Activated B cell treated with CpG ODN at 0.5 μM for 24 hours (primary cell): ENCODE data around the gene PIEZO1. TPM values are rescaled to one million over a fixed set of nuclear protein-coding genes. Genes with fewer than 3 reads are reported as not detected.
"Not testable (repeated sequence)": the region's sequence is repeated elsewhere in the genome, so short reads cannot be mapped to it uniquely, and the experiment has no call there.

ENCODE experiments used
- ATAC-seq: fragments of 200-7000 bp; cut with Tn5 transposase; one replicate; pipeline ENCODE4 v1.10.0; 2021; ENCODE audit warnings: low read depth, mild to moderate bottlenecking, moderate library complexity
- CTCF ChIA-PET: fragments of 350-600 bp; sonication (Branson Sonifier 250); formaldehyde crosslinking; loops from one replicate; lab custom pipeline; 2021; ENCODE audit warnings: antibody characterized with exemption; lab: Charles Lee
- POLR2A ChIA-PET: fragments of 350-600 bp; sonication (Branson Sonifier 250); formaldehyde crosslinking; loops from one replicate; lab custom pipeline; 2021; ENCODE audit warnings: antibody characterized with exemption; lab: Charles Lee
- DNase-seq: peaks from one replicate; pipeline ENCODE4 v3.0.0; 2022
- H3K27ac Mint-ChIP-seq: one replicate; pipeline ENCODE4 v1.8.0; 2020; ENCODE audit warnings: mixed read lengths
- H3K27me3 Mint-ChIP-seq: one replicate; pipeline ENCODE4 v1.8.0; 2021; ENCODE audit warnings: mixed read lengths
- H3K36me3 Mint-ChIP-seq: one replicate; pipeline ENCODE4 v1.8.0; 2021; ENCODE audit warnings: low read depth, mixed read lengths
- H3K4me1 Mint-ChIP-seq: one replicate; pipeline ENCODE4 v1.8.0; 2021; ENCODE audit warnings: mixed read lengths
- H3K4me3 Mint-ChIP-seq: one replicate; pipeline ENCODE4 v1.8.0; 2020; ENCODE audit warnings: mild to moderate bottlenecking, mixed read lengths
- H3K9me3 Mint-ChIP-seq: one replicate; pipeline ENCODE4 v1.8.0; 2020; ENCODE audit warnings: mixed read lengths
- intact Hi-C: fragments of 100-400 bp; cut with micrococcal nuclease; formaldehyde crosslinking; loops from one replicate; pipeline ENCODE4 v1.15.1; 2024
- total RNA-seq: library from RNA; stranded (reverse); gene quantifications from 2 replicates; pipeline ENCODE4 v1.2.3, GENCODE V29; 2022
- TF ChIP-seq, protein P1 (sequence below): fragments of 200-600 bp; IDR thresholded peaks from one replicate; pipeline ENCODE4 v1.8.0; 2022; ENCODE audit warnings: antibody characterized with exemption, mild to moderate bottlenecking

The PIEZO1 gene
- total RNA-seq, 1 donor from 2014 or later: 85.9 TPM

DNA sequence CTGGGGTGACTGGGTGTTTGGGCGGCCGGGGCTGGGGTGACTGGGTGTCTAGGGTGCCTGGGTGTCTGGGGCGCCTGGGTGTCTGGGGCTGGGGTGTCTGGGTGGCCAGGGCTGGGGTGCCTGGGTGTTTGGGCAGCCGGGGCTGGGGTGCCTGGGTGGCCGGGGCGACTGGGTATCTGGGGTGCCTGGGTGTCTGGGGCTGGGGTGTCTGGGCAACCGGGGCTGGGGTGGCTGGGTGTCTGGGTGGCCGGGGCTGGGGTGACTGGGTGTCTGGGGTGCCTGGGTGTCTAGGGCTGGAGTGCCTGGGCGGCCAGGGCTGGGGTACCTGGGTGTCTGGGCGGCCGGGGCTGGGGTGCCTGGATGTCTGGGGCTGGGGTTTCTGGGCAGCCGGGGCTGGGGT is 40.1 kb upstream of the PIEZO1 start:
- CTCF ChIA-PET: no interaction called here
- H3K4me3 Mint-ChIP-seq: no peak overlapping the region
- no peaks in the 10 kb centered on the region for H3K4me1 Mint-ChIP-seq
- peaks cover 21% of the 10 kb centered on the region for H3K36me3 Mint-ChIP-seq
- H3K27ac Mint-ChIP-seq: no peak overlapping the region
- DNase-seq (no peak), ATAC-seq (no peak)
- TF ChIP-seq, protein P1, sequence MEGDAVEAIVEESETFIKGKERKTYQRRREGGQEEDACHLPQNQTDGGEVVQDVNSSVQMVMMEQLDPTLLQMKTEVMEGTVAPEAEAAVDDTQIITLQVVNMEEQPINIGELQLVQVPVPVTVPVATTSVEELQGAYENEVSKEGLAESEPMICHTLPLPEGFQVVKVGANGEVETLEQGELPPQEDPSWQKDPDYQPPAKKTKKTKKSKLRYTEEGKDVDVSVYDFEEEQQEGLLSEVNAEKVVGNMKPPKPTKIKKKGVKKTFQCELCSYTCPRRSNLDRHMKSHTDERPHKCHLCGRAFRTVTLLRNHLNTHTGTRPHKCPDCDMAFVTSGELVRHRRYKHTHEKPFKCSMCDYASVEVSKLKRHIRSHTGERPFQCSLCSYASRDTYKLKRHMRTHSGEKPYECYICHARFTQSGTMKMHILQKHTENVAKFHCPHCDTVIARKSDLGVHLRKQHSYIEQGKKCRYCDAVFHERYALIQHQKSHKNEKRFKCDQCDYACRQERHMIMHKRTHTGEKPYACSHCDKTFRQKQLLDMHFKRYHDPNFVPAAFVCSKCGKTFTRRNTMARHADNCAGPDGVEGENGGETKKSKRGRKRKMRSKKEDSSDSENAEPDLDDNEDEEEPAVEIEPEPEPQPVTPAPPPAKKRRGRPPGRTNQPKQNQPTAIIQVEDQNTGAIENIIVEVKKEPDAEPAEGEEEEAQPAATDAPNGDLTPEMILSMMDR: no peak
- intact Hi-C loops: no loop called here
- H3K27me3 Mint-ChIP-seq: no peaks in the 10 kb centered on the region
- no peaks in the 10 kb centered on the region for H3K9me3 Mint-ChIP-seq
- POLR2A ChIA-PET: no interaction called here

DNA sequence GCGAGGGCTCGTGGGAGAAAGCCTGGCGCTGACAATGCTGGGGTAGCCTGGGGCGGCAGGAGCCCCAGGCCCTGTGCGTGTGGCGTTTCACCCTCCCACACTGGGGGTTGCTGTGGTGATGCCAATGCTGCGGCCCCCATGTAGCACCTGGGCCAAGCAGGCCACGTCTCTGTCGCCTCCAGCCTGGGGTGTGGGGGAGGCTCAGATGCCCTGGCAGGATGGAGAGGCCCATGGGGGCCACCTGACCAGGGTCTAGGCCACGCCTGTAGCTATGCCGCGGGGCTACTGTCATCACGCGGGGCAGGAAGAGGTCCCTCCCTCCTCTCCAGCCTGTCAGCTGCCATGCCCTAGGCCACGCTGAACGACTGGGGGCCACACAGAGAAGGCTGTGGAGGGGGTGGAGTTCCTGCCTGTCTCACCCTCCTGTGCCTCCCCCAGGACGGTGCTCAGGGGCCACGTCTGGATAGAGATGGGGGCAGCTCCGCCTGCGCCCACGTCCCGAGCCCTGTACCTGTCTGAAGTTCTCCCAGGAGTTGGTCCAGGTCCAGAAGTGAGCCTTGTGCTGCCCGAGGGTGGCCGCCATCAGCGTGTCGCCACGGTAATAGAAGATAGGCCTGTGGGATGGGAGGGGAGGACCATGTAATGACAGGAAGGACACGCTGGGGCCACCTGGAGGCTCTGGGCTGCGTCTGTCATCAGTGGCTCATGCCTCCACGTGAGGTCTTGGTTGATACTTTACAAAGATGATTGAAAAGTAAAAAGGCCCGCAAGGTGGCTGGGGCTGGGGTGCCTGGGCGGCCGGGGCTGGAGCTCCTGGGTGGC is 39.4 kb upstream of the PIEZO1 start:
- intact Hi-C loops: no loop called here

DNA sequence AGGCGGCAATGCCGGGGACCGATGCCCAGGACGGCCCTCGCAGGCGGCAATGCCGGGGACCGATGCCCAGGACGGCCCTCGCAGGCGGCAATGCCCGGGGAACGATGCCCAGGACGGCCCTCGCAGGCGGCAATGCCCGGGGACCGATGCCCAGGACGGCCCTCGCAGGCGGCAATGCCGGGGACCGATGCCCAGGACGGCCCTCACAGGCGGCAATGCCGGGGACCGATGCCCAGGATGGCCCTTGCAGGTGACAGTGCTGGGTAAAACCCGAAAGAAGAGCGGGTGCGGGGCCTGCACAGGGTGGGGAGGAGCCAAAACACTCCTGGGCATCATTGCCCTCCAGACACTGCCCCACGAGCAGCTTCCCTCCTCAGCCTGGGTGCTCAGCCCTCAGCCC is 38.6 kb upstream of the PIEZO1 start:
- H3K27me3 Mint-ChIP-seq, ATAC-seq, H3K27ac Mint-ChIP-seq, H3K4me3 Mint-ChIP-seq, H3K9me3 Mint-ChIP-seq, POLR2A ChIA-PET, intact Hi-C loops, DNase-seq, H3K4me1 Mint-ChIP-seq, CTCF ChIA-PET: not testable (repeated sequence)
- H3K36me3 Mint-ChIP-seq: peaks cover 16% of the 10 kb centered on the region

More for the DNA sequence above, 39.4 kb upstream of the PIEZO1 start:
- no peak overlapping the region for H3K4me3 Mint-ChIP-seq
- DNase-seq: no peak
- peaks cover 18% of the 10 kb centered on the region for H3K36me3 Mint-ChIP-seq
- ATAC-seq: no peak
- no peaks in the 10 kb centered on the region for H3K4me1 Mint-ChIP-seq
- no peaks in the 10 kb centered on the region for H3K9me3 Mint-ChIP-seq
- POLR2A ChIA-PET: no interaction called here
- no peak overlapping the region for H3K27ac Mint-ChIP-seq
- CTCF ChIA-PET: no interaction called here
- TF ChIP-seq, protein P1: no peak
- H3K27me3 Mint-ChIP-seq: no peaks in the 10 kb centered on the region

DNA sequence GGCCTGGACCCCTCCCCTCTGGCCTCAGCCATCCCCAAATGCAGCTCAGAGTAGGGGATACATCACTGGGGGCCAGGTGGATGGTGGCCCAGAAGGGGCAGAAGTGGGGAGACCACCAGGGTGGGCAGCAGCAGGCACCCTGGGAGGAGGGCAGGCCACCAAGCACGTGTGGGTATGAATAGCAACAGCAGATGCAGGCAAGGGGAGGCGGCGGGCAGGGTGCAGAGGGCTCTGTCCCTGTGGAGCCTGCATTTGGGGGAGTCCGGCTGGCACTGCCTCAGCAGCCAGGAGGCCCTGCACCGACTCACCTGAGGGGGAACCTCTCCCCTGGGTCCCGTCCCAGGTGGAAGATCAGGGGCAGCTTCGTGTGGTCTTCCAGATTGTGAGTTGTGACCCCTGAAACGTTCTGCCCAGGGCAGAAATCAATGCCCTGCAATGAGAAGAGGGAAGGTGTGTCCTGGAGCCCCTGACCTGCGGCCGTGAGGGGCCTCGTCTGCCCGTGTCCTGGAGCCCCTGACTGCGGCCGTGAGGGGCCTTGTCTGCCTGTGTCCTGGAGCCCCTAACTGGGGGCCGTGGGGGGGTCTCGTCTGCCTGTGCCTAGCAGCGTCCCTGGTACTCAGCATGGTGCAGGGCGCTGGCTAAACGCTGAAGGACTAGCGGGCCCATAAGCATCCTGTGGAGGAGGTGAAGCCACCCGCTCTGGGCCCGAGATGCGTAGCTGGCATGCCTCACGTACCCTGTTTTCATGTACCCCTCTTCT is 37.4 kb upstream of the PIEZO1 start:
- TF ChIP-seq, protein P1: no peak
- no peaks in the 10 kb centered on the region for H3K27me3 Mint-ChIP-seq
- POLR2A ChIA-PET: no interaction called here
- intact Hi-C loops: no loop called here
- no peak overlapping the region for H3K27ac Mint-ChIP-seq
- H3K4me3 Mint-ChIP-seq: no peak overlapping the region
- DNase-seq (no peak), ATAC-seq (no peak)
- H3K36me3 Mint-ChIP-seq: peaks cover 13% of the 10 kb centered on the region
- no peaks in the 10 kb centered on the region for H3K4me1 Mint-ChIP-seq
- CTCF ChIA-PET: no interaction called here
- no peaks in the 10 kb centered on the region for H3K9me3 Mint-ChIP-seq

DNA sequence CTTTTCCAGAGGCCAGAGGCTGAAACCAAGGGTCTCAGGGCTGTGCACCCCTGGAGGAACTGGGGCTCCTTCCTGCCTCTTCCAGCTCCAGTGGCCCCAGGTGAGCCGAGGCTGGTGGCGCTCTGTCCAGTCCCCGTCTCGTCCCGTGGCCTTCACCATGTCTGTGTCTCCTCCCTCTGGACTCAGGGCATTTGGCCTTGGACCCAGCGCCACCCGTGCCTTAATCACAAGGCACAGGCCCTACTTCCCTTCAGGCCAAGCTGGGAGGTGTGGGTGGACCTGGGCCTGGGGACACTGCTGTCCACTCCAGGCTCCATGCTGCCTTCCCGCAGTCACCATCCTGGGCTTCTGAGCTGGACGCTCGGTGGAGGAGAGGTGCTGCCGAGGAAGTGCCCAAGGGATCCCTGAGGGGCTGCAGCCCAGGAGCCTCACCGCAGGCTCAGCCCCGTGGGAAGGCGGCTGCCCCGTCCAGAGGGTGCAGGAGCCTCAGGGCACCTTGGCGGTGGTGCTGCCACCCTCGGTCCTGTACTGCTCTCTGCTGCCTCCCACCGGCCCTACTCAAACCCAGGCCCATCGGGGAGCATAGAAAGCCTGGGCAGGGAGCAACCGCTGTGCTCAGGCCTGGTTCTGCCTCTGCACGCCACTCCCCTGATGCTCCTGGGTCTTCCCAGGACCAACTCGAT is 36.3 kb upstream of the PIEZO1 start:
- H3K27me3 Mint-ChIP-seq: no peaks in the 10 kb centered on the region
- CTCF ChIA-PET: no interaction called here
- no peak overlapping the region for H3K27ac Mint-ChIP-seq
- peaks cover 11% of the 10 kb centered on the region for H3K36me3 Mint-ChIP-seq
- TF ChIP-seq, protein P1: no peak
- H3K4me1 Mint-ChIP-seq: no peaks in the 10 kb centered on the region
- no peaks in the 10 kb centered on the region for H3K9me3 Mint-ChIP-seq
- no peak for ATAC-seq
- intact Hi-C loops: no loop called here
- H3K4me3 Mint-ChIP-seq: no peak overlapping the region
- POLR2A ChIA-PET: no interaction called here
- DNase-seq: no peak
